H1 (cell line): ENCODE results near the gene SZT2. TPM values are rescaled to one million over a fixed set of nuclear protein-coding genes. Genes with fewer than 3 reads are reported as not detected.

Experiments
- CTCF ChIA-PET: fragments of 300-600 bp; sonication (Branson Sonifier 250); formaldehyde crosslinking; loops from one replicate; lab custom pipeline; 2021; ENCODE audit not compliant: partially characterized antibody; lab: Charles Lee
- POLR2A ChIA-PET: fragments of 300-600 bp; sonication (Branson Sonifier 250); formaldehyde crosslinking; loops from one replicate; lab custom pipeline; 2021; ENCODE audit warnings: inconsistent platforms; ENCODE audit not compliant: partially characterized antibody; lab: Charles Lee
- DNase-seq, 2 experiments: peaks; one replicate each; pipeline versions ENCODE4 v3.0.0 to v3.0.0-alpha.2; 2010 to 2022; ENCODE audit warnings: low spot score in 2 of 2, low read depth in 1 of 2, mixed read lengths in 1 of 2
- FAIRE-seq: peaks from 2 replicates; lab custom pipeline; 2011; peaks lifted over from hg19 to GRCh38; lab: Jason Lieb, UNC
- H2AFZ ChIP-seq: 2 replicates; pipeline ENCODE4 v1.8.1; 2012; ENCODE audit warnings: low read length, inconsistent platforms
- H2AK5ac ChIP-seq: 2 replicates; pipeline ENCODE4 v1.6.1; 2013; ENCODE audit warnings: low read depth, low read length
- H2BK120ac ChIP-seq: replicated peaks from 2 replicates; pipeline ENCODE3; 2013; ENCODE audit warnings: low read depth, low read length, inconsistent platforms
- H2BK12ac ChIP-seq: 2 replicates; pipeline ENCODE4 v1.6.1; 2013; ENCODE audit warnings: low read depth, low read length
- H2BK15ac ChIP-seq: 2 replicates; pipeline ENCODE4 v1.6.1; 2013; ENCODE audit warnings: low read length
- H2BK20ac ChIP-seq: 2 replicates; pipeline ENCODE4 v1.6.1; 2013; ENCODE audit warnings: low read length
- H2BK5ac ChIP-seq: 2 replicates; pipeline ENCODE4 v1.6.1; 2013; ENCODE audit warnings: low read depth, low read length
- H3K14ac ChIP-seq: 2 replicates; pipeline ENCODE4 v1.6.1; 2013; ENCODE audit warnings: inconsistent platforms; ENCODE audit not compliant: insufficient read length
- H3K18ac ChIP-seq: 2 replicates; pipeline ENCODE4 v1.6.1; 2013; ENCODE audit warnings: low read length; ENCODE audit errors: extremely low read depth
- H3K23ac ChIP-seq: 2 replicates; pipeline ENCODE4 v1.6.1; 2013; ENCODE audit warnings: inconsistent platforms; ENCODE audit not compliant: insufficient read length
- H3K23me2 ChIP-seq: 2 replicates; pipeline ENCODE4 v1.6.1; 2013; ENCODE audit warnings: low read depth, low read length
- H3K27ac ChIP-seq: 2 replicates; pipeline ENCODE4 v1.6.1; 2011; ENCODE audit warnings: low read depth, low read length, inconsistent platforms
- H3K27me3 ChIP-seq, 4 experiments: replicated peaks in 1 of 4; 1 replicate in 1 of 4; 2 replicates in 3 of 4; pipeline versions ENCODE4 v1.6.1 to v1.8.1; 2011 to 2013; ENCODE audit warnings: low read length in 3 of 4, mild to moderate bottlenecking in 3 of 4, inconsistent platforms in 2 of 4, mixed read lengths in 2 of 4, moderate library complexity in 1 of 4; ENCODE audit not compliant: control insufficient read depth in 3 of 4, insufficient read depth in 3 of 4; ENCODE audit errors: extremely low read depth in 1 of 4
- H3K36me3 ChIP-seq, 4 experiments: 2 replicates each; pipeline versions ENCODE4 v1.6.1 to v1.8.1; 2011 to 2013; ENCODE audit warnings: mild to moderate bottlenecking in 4 of 4, low read length in 3 of 4, moderate library complexity in 2 of 4, control low read depth in 1 of 4, inconsistent platforms in 1 of 4; ENCODE audit not compliant: insufficient read depth in 4 of 4, control insufficient read depth in 2 of 4
- H3K4ac ChIP-seq: replicated peaks from 2 replicates; pipeline ENCODE3; 2013; ENCODE audit warnings: low read length, low read depth, mixed read lengths, inconsistent platforms; ENCODE audit not compliant: insufficient read length
- H3K4me1 ChIP-seq, 4 experiments: replicated peaks in 1 of 4; 1 replicate in 1 of 4; 2 replicates in 3 of 4; pipeline versions ENCODE4 v1.6.1 to v1.8.1; 2011 to 2013; ENCODE audit warnings: low read length in 3 of 4, inconsistent platforms in 2 of 4, mixed read lengths in 1 of 4; ENCODE audit not compliant: insufficient read depth in 4 of 4, control insufficient read depth in 3 of 4
- H3K4me2 ChIP-seq, 2 experiments: 2 replicates each; pipeline versions ENCODE4 v1.6.1 to v1.8.1; 2011 to 2013; ENCODE audit warnings: low read depth in 2 of 2, low read length in 2 of 2, control low read depth in 1 of 2, inconsistent platforms in 1 of 2, mild to moderate bottlenecking in 1 of 2; ENCODE audit not compliant: insufficient read depth in 1 of 2
- H3K4me3 ChIP-seq, 4 experiments: fragments of 200-600, 300-600 bp in 1 of 4; sonication (generic), shearing (Covaris generic), sonication (Bioruptor Twin) in 1 of 4; 2 replicates each; pipeline versions ENCODE4 v1.5.1 to v1.8.1; 2011 to 2016; ENCODE audit warnings: low read length in 4 of 4, low read depth in 3 of 4, control low read depth in 2 of 4, inconsistent platforms in 2 of 4, mild to moderate bottlenecking in 2 of 4, mixed read lengths in 1 of 4, moderate library complexity in 1 of 4; ENCODE audit not compliant: insufficient read depth in 2 of 4; ENCODE audit errors: extremely low read depth in 1 of 4
- H3K56ac ChIP-seq: replicated peaks from 2 replicates; pipeline ENCODE3; 2013; ENCODE audit warnings: low read depth, mild to moderate bottlenecking, mixed read lengths, low read length, inconsistent platforms; ENCODE audit not compliant: insufficient read length
- H3K79me1 ChIP-seq: 2 replicates; pipeline ENCODE4 v1.6.1; 2013; ENCODE audit warnings: low read depth, low read length, control low read depth
- H3K79me2 ChIP-seq, 2 experiments: 2 replicates each; pipeline versions ENCODE4 v1.6.1 to v1.8.1; 2012 to 2013; ENCODE audit warnings: low read length in 2 of 2, mild to moderate bottlenecking in 2 of 2, inconsistent platforms in 1 of 2; ENCODE audit not compliant: insufficient read depth in 2 of 2, control insufficient read depth in 1 of 2
- H3K9ac ChIP-seq, 4 experiments: replicated peaks in 1 of 4; 1 replicate in 1 of 4; 2 replicates in 3 of 4; pipeline versions ENCODE4 v1.6.1 to v1.8.1; 2011 to 2013; ENCODE audit warnings: low read depth in 3 of 4, low read length in 3 of 4, control low read depth in 2 of 4, mild to moderate bottlenecking in 2 of 4, moderate library complexity in 2 of 4, inconsistent platforms in 1 of 4; ENCODE audit errors: extremely low read depth in 1 of 4
- H3K9me3 ChIP-seq, 2 experiments: 2 replicates each; pipeline versions ENCODE4 v1.6.1 to v1.8.1; 2012 to 2013; ENCODE audit warnings: mild to moderate bottlenecking in 2 of 2, moderate library complexity in 2 of 2, control low read depth in 1 of 2, inconsistent platforms in 1 of 2, low read depth in 1 of 2, low read length in 1 of 2, mixed read lengths in 1 of 2; ENCODE audit not compliant: insufficient read depth in 2 of 2
- H4K20me1 ChIP-seq, 2 experiments: replicated peaks in 1 of 2; 2 replicates each; pipeline versions ENCODE3 to v1.8.1; 2011 to 2013; ENCODE audit warnings: inconsistent platforms in 2 of 2, low read length in 2 of 2, mild to moderate bottlenecking in 1 of 2; ENCODE audit not compliant: insufficient read depth in 2 of 2, control insufficient read depth in 1 of 2
- H4K5ac ChIP-seq: 2 replicates; pipeline ENCODE4 v1.6.1; 2013; ENCODE audit warnings: low read length, low read depth, mixed read lengths, inconsistent platforms; ENCODE audit not compliant: insufficient read length
- H4K8ac ChIP-seq: 2 replicates; pipeline ENCODE4 v1.8.0; 2013; ENCODE audit warnings: mild to moderate bottlenecking, moderate library complexity, low read length, inconsistent platforms; ENCODE audit not compliant: insufficient read depth; ENCODE audit errors: extremely low read depth
- H4K91ac ChIP-seq: replicated peaks from 2 replicates; pipeline ENCODE3; 2013; ENCODE audit warnings: low read length, mixed read lengths, inconsistent platforms; ENCODE audit not compliant: insufficient read length
- NANOG ChIP-seq: IDR thresholded peaks from 2 replicates; pipeline ENCODE4 v1.6.1; 2011; ENCODE audit warnings: low read length, low read depth, mild to moderate bottlenecking, inconsistent platforms; ENCODE audit not compliant: insufficient read depth, poor library complexity, severe bottlenecking
- WGBS, 2 experiments: shearing (Covaris generic) in 1 of 2; methylation state at CpG; one replicate each; pipeline versions ENCODE4 v1.1.6 to v1.1.7; 2013 to 2015; ENCODE audit warnings: low lambda C conversion rate in 2 of 2, mixed read lengths in 2 of 2, inconsistent platforms in 1 of 2, low coverage in 1 of 2, missing lambda C conversion rate in 1 of 2; ENCODE audit not compliant: insufficient replicate concordance in 2 of 2, insufficient coverage in 1 of 2, insufficient read length in 1 of 2; ENCODE audit errors: extremely low coverage in 1 of 2, missing lambda C conversion rate in 1 of 2; 5-methylcytosine and 5-hydroxymethylcytosine counted together
- polyA plus RNA-seq, 7 experiments: library from polyadenylated mRNA; depleted of rRNA in 3 of 7; stranded (reverse) in 5 of 7; unstranded in 2 of 7; fragments of >200 nt in 5 of 7; fragments of 200-250 nt in 2 of 7; gene quantifications; 1 replicate in 5 of 7; 2 replicates in 1 of 7; 4 replicates in 1 of 7; pipeline versions ENCODE4 v1.2.1 to v1.2.3, GENCODE V29; 2011 to 2013; ENCODE audit warnings: missing spikeins in 2 of 7, mixed read lengths in 2 of 7
- total RNA-seq: library from RNA; stranded (reverse); fragmentation: NEBNext Ultra II Directional; extraction: Animal tissue kit (Norgen Biotek cat#: 25700); gene quantifications from 2 replicates; pipeline ENCODE4 v1.2.1, GENCODE V29; 2021

The SZT2 gene
- total and polyA plus RNA-seq, 2 of the 8 experiments (the other 6 are each of a cell fraction or from before 2014, with no cell fraction given) = 4.7 to 12.9 TPM

DNA sequence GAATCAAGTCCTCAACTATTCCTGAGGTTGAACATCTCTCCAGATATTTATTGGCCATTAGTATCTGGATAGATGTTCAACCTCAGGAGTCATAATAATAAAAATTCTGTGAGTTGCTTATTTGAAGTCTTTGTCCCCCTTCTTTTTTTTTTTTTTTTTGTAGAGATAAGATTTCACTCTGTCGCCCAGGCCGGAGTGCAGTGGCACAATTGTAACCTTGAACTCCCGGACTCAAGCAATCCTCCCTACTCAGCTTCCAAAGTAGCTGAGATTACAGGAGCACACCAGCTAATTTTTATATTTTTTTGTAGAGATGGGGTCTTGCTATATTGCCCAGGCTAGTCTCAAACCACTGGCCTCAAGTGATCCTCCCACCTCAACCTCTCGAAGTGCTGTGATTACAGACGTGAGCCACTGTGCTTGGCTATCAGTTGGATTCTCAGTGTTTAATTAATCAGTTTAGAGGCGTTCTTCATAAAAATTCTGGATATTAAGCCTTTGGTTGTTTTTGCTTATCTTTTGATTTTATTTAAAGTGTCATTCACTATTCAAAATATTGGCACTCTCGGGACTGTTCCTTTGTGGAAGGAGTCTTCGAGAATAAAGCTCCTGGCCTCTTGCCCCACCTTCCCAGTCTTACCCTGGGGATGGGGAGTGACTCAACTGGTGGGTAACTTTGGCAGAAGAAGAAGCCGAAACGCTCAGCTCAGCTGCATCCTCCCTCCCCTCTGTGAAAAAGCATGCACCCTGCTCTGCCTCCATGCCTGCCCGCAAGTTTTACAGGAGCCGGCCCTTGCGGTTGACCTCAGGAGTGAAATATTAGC, 75.2 kb downstream of the SZT2 start:
- no peak overlapping the region for H3K4me2 ChIP-seq
- H3K56ac ChIP-seq = no peak overlapping the region
- no peak overlapping the region for H4K5ac ChIP-seq
- H2BK5ac ChIP-seq = no peak overlapping the region
- no peak overlapping the region for H3K9ac ChIP-seq
- H3K18ac ChIP-seq = no peak overlapping the region
- ChIA-PET CTCF (interaction anchor here (0.8 to 1.0 kb wide), 2 partner anchors 56 to 89 kb away, joined by 3 read pairs; no protein-coding TSS in a partner anchor), POLR2A (interaction anchor here (0.7 to 1.0 kb wide), 3 partner anchors 10 to 77 kb away, joined by 3 read pairs; no protein-coding TSS in a partner anchor)
- H2AFZ ChIP-seq = no peak overlapping the region
- no peaks in the 10 kb centered on the region for H3K23me2 ChIP-seq
- no peaks in the 10 kb centered on the region for H3K79me2 ChIP-seq
- H3K9me3 ChIP-seq = no peaks in the 10 kb centered on the region
- H2AK5ac ChIP-seq = no peak overlapping the region
- H2BK20ac ChIP-seq = no peak overlapping the region
- FAIRE-seq = no peak
- DNase-seq = no peak
- H3K27ac ChIP-seq = no peak overlapping the region
- no peak overlapping the region for H4K91ac ChIP-seq
- H3K4me3 ChIP-seq = no peak overlapping the region
- H3K27me3 ChIP-seq = no peaks in the 10 kb centered on the region
- H2BK12ac ChIP-seq = no peak overlapping the region
- no peak overlapping the region for H3K4ac ChIP-seq
- no peak overlapping the region for H2BK15ac ChIP-seq
- WGBS, 2 experiments = 87% methylated on average over 11 of the region's 13 CpGs; no CpG with 5 or more reads in 1 of the 2 experiments
- no peak overlapping the region for H2BK120ac ChIP-seq
- H3K23ac ChIP-seq = no peak overlapping the region
- no peaks in the 10 kb centered on the region for H4K20me1 ChIP-seq
- H4K8ac ChIP-seq = no peak overlapping the region
- no peaks in the 10 kb centered on the region for H3K4me1 ChIP-seq
- no peaks in the 10 kb centered on the region for H3K36me3 ChIP-seq
- no peak overlapping the region for H3K14ac ChIP-seq
- no peaks in the 10 kb centered on the region for H3K79me1 ChIP-seq
- no peak for TF ChIP-seq NANOG
